Neural cell (in vitro differentiated cells): ENCODE data around the gene ATP2C1. TPM values are rescaled to one million over a fixed set of nuclear protein-coding genes. Genes with fewer than 3 reads are reported as not detected.

Experiments
- H2AFZ ChIP-seq: fragments of 200-600, 300-800 bp; sonication (generic), shearing (Covaris generic); 2 replicates; pipeline ENCODE4 v1.6.0; 2014; ENCODE audit warnings: low read depth, mild to moderate bottlenecking, antibody characterized with exemption, low read length, moderate library complexity
- H3F3A ChIP-seq: fragments of 200-600 bp; shearing (Covaris generic); 2 replicates; pipeline ENCODE4 v1.6.1; 2016; ENCODE audit warnings: mild to moderate bottlenecking, moderate library complexity, mixed read lengths, antibody characterized with exemption, low read length; ENCODE audit not compliant: insufficient read depth, poor library complexity, severe bottlenecking
- H3K27ac ChIP-seq: fragments of 200-600, 300-800 bp; sonication (generic), shearing (Covaris generic); 2 replicates; pipeline ENCODE4 v1.5.1; 2014; ENCODE audit warnings: mild to moderate bottlenecking, low read length, moderate library complexity
- H3K27me3 ChIP-seq: fragments of 300-800, 200-600 bp; sonication (generic), shearing (Covaris generic); 2 replicates; pipeline ENCODE4 v1.6.0; 2014; ENCODE audit warnings: mild to moderate bottlenecking, low read depth, low read length, moderate library complexity; ENCODE audit not compliant: insufficient read depth
- H3K36me3 ChIP-seq: fragments of 300-800, 200-600 bp; sonication (generic), shearing (Covaris generic); 2 replicates; pipeline ENCODE4 v1.5.1; 2014; ENCODE audit warnings: mild to moderate bottlenecking, antibody characterized with exemption, low read length, moderate library complexity; ENCODE audit not compliant: insufficient read depth
- H3K4me2 ChIP-seq: fragments of 300-800, 200-600 bp; sonication (generic), shearing (Covaris generic); 2 replicates; pipeline ENCODE4 v1.6.0; 2014; ENCODE audit warnings: mild to moderate bottlenecking, low read length
- H3K4me3 ChIP-seq: fragments of 300-800, 200-600 bp; sonication (generic), shearing (Covaris generic); 2 replicates; pipeline ENCODE4 v1.5.1; 2014; ENCODE audit warnings: mild to moderate bottlenecking, low read length, moderate library complexity
- H3K79me2 ChIP-seq: fragments of 200-600 bp; shearing (Covaris generic); replicated peaks from 2 replicates; pipeline ENCODE4 v1.6.0; 2014; ENCODE audit warnings: mild to moderate bottlenecking, low read length, moderate library complexity; ENCODE audit not compliant: insufficient read depth
- H3K9ac ChIP-seq: fragments of 300-800, 200-600 bp; sonication (generic), shearing (Covaris generic); 2 replicates; pipeline ENCODE4 v1.6.1; 2016; ENCODE audit warnings: mild to moderate bottlenecking, low read length, mixed read lengths
- H3K9me2 ChIP-seq: fragments of 200-600 bp; shearing (Covaris generic); 2 replicates; pipeline ENCODE4 v1.6.1; 2016; ENCODE audit warnings: mild to moderate bottlenecking, low read length, mixed read lengths; ENCODE audit not compliant: insufficient read depth
- H3K9me3 ChIP-seq: fragments of 200-600, 300-800 bp; sonication (generic), shearing (Covaris generic); 2 replicates; pipeline ENCODE4 v1.6.1; 2016; ENCODE audit warnings: mild to moderate bottlenecking, mixed run types, low read length, moderate library complexity, mixed read lengths
- H4K20me1 ChIP-seq: fragments of 200-600 bp; shearing (Covaris generic); 2 replicates; pipeline ENCODE4 v1.6.1; 2016; ENCODE audit warnings: mild to moderate bottlenecking, mixed run types; ENCODE audit not compliant: insufficient read depth
- EP300 ChIP-seq: fragments of 450-650 bp; conservative IDR thresholded peaks from 2 replicates; pipeline ENCODE4 v1.6.1; 2014; ENCODE audit warnings: antibody characterized with exemption, mild to moderate bottlenecking, moderate library complexity; ENCODE audit not compliant: poor library complexity, severe bottlenecking
- EZH2 ChIP-seq: fragments of 200-600, 300-800 bp; shearing (Covaris generic), sonication (generic); IDR thresholded peaks from 2 replicates; pipeline ENCODE4 v1.6.1; 2014; ENCODE audit warnings: antibody characterized with exemption, low read length, borderline replicate concordance, mild to moderate bottlenecking; ENCODE audit not compliant: insufficient read depth, poor library complexity, severe bottlenecking
- MXI1 ChIP-seq: fragments of 450-650 bp; conservative IDR thresholded peaks from 2 replicates; pipeline ENCODE4 v1.6.1; 2014; ENCODE audit warnings: antibody characterized with exemption, mild to moderate bottlenecking; ENCODE audit not compliant: poor library complexity, severe bottlenecking
- POLR2AphosphoS5 ChIP-seq: IDR thresholded peaks from 2 replicates; pipeline ENCODE4 v1.6.1; 2012
- RAD21 ChIP-seq: fragments of 450-650 bp; conservative IDR thresholded peaks from 2 replicates; pipeline ENCODE4 v1.6.1; 2014; ENCODE audit warnings: antibody characterized with exemption, mild to moderate bottlenecking, moderate library complexity
- SMC3 ChIP-seq: fragments of 450-650 bp; conservative IDR thresholded peaks from 2 replicates; pipeline ENCODE4 v1.6.1; 2014; ENCODE audit warnings: antibody characterized with exemption, mild to moderate bottlenecking, moderate library complexity; ENCODE audit not compliant: poor library complexity
- TAF1 ChIP-seq: IDR thresholded peaks from 2 replicates; pipeline ENCODE4 v1.6.1; 2012; ENCODE audit warnings: low read depth
- polyA plus RNA-seq: library from polyadenylated mRNA; depleted of rRNA; stranded (reverse); fragments of >200 nt; gene quantifications from 2 replicates; pipeline ENCODE4 v1.2.3, GENCODE V29; 2014
- TF ChIP-seq, protein P1 (sequence below): IDR thresholded peaks from 2 replicates; pipeline ENCODE4 v1.6.1; 2012; ENCODE audit warnings: borderline replicate concordance
- TF ChIP-seq, protein P2 (sequence below): fragments of 450-650 bp; IDR thresholded peaks from 2 replicates; pipeline ENCODE4 v1.5.1; 2014; ENCODE audit warnings: antibody characterized with exemption, mild to moderate bottlenecking, moderate library complexity; ENCODE audit not compliant: poor library complexity, severe bottlenecking

Gene ATP2C1
- polyA plus RNA-seq, 1 donor from 2014 or later: 134 TPM

GRCh38 chr3:130905551-130905950 lies 11.7 kb downstream of the ATP2C1 start:
- Histone ChIP-seq H3K4me2 (no peak overlapping the region), H3K4me3 (no peak overlapping the region)

GRCh38 chr3:130906374-130906995 lies 12.6 kb downstream of the ATP2C1 start:
- TF ChIP-seq, protein P1, sequence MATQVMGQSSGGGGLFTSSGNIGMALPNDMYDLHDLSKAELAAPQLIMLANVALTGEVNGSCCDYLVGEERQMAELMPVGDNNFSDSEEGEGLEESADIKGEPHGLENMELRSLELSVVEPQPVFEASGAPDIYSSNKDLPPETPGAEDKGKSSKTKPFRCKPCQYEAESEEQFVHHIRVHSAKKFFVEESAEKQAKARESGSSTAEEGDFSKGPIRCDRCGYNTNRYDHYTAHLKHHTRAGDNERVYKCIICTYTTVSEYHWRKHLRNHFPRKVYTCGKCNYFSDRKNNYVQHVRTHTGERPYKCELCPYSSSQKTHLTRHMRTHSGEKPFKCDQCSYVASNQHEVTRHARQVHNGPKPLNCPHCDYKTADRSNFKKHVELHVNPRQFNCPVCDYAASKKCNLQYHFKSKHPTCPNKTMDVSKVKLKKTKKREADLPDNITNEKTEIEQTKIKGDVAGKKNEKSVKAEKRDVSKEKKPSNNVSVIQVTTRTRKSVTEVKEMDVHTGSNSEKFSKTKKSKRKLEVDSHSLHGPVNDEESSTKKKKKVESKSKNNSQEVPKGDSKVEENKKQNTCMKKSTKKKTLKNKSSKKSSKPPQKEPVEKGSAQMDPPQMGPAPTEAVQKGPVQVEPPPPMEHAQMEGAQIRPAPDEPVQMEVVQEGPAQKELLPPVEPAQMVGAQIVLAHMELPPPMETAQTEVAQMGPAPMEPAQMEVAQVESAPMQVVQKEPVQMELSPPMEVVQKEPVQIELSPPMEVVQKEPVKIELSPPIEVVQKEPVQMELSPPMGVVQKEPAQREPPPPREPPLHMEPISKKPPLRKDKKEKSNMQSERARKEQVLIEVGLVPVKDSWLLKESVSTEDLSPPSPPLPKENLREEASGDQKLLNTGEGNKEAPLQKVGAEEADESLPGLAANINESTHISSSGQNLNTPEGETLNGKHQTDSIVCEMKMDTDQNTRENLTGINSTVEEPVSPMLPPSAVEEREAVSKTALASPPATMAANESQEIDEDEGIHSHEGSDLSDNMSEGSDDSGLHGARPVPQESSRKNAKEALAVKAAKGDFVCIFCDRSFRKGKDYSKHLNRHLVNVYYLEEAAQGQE: no peak
- TF ChIP-seq EZH2: no peak
- TF ChIP-seq TAF1: no peak
- no peak for TF ChIP-seq EP300
- TF ChIP-seq SMC3: no peak
- TF ChIP-seq POLR2AphosphoS5: no peak
- TF ChIP-seq RAD21: no peak
- TF ChIP-seq, protein P2, sequence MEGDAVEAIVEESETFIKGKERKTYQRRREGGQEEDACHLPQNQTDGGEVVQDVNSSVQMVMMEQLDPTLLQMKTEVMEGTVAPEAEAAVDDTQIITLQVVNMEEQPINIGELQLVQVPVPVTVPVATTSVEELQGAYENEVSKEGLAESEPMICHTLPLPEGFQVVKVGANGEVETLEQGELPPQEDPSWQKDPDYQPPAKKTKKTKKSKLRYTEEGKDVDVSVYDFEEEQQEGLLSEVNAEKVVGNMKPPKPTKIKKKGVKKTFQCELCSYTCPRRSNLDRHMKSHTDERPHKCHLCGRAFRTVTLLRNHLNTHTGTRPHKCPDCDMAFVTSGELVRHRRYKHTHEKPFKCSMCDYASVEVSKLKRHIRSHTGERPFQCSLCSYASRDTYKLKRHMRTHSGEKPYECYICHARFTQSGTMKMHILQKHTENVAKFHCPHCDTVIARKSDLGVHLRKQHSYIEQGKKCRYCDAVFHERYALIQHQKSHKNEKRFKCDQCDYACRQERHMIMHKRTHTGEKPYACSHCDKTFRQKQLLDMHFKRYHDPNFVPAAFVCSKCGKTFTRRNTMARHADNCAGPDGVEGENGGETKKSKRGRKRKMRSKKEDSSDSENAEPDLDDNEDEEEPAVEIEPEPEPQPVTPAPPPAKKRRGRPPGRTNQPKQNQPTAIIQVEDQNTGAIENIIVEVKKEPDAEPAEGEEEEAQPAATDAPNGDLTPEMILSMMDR: no peak
- TF ChIP-seq MXI1: no peak
- Histone ChIP-seq H4K20me1 (no peaks in the 10 kb centered on the region), H3K4me3 (no peak overlapping the region), H2AFZ (no peak overlapping the region), H3K27me3 (no peaks in the 10 kb centered on the region), H3K79me2 (peaks cover 74% of the 10 kb centered on the region), H3K36me3 (no peaks in the 10 kb centered on the region), H3K4me2 (no peak overlapping the region), H3K9me3 (no peaks in the 10 kb centered on the region), H3K27ac (no peak overlapping the region), H3K9me2 (no peaks in the 10 kb centered on the region), H3F3A (no peaks in the 10 kb centered on the region), H3K9ac (no peak overlapping the region)

More at GRCh38 chr3:130905551-130905950, 11.7 kb downstream of the ATP2C1 start:
- H3K27me3 ChIP-seq: no peaks in the 10 kb centered on the region
- no peak overlapping the region for H3K27ac ChIP-seq
- H2AFZ ChIP-seq: no peak overlapping the region
- no peaks in the 10 kb centered on the region for H3K36me3 ChIP-seq
- peaks cover 77% of the 10 kb centered on the region for H3K79me2 ChIP-seq
- TF ChIP-seq SMC3 (no peak), POLR2AphosphoS5 (no peak), TAF1 (no peak), EP300 (no peak), MXI1 (no peak), RAD21 (no peak), EZH2 (no peak)
- TF ChIP-seq, protein P2: no peak
- TF ChIP-seq, protein P1: no peak
- H3K9ac ChIP-seq: no peak overlapping the region
- H3K9me2 ChIP-seq: no peaks in the 10 kb centered on the region
- no peaks in the 10 kb centered on the region for H4K20me1 ChIP-seq
- H3F3A ChIP-seq: no peaks in the 10 kb centered on the region
- no peaks in the 10 kb centered on the region for H3K9me3 ChIP-seq
